ENCODE measurements around the gene AKAP11.

DNA sequence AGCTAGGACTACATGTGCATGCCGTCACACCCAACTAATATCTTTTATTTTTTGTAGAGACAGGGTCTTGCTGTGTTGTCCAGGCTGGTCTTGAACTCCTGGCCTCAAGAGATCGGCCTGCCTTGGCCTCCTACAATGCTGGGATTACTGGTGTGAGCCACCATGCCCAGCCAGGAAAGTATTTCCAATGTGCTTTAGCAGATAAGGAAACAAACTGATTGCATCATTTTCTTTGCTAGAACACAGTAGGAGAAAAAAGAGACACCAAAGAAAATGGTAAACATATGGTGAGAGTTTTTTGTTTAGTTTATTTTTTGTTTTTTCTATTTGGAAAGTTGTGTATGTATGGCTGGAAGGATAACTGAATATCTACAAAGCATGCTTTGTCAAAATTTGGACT, 46.9 kb upstream of the AKAP11 start:
- TF ChIP-seq, protein P1, sequence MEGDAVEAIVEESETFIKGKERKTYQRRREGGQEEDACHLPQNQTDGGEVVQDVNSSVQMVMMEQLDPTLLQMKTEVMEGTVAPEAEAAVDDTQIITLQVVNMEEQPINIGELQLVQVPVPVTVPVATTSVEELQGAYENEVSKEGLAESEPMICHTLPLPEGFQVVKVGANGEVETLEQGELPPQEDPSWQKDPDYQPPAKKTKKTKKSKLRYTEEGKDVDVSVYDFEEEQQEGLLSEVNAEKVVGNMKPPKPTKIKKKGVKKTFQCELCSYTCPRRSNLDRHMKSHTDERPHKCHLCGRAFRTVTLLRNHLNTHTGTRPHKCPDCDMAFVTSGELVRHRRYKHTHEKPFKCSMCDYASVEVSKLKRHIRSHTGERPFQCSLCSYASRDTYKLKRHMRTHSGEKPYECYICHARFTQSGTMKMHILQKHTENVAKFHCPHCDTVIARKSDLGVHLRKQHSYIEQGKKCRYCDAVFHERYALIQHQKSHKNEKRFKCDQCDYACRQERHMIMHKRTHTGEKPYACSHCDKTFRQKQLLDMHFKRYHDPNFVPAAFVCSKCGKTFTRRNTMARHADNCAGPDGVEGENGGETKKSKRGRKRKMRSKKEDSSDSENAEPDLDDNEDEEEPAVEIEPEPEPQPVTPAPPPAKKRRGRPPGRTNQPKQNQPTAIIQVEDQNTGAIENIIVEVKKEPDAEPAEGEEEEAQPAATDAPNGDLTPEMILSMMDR (IDR thresholded peaks at IDR 0.05; ENCODE audit: poor library complexity), result no peak
- no peak for TF ChIP-seq EZH2 (IDR thresholded peaks at IDR 0.05; ENCODE audit: borderline replicate concordance)
